ENCODE data around the gene RBM20.

RBM20 gene

DNA sequence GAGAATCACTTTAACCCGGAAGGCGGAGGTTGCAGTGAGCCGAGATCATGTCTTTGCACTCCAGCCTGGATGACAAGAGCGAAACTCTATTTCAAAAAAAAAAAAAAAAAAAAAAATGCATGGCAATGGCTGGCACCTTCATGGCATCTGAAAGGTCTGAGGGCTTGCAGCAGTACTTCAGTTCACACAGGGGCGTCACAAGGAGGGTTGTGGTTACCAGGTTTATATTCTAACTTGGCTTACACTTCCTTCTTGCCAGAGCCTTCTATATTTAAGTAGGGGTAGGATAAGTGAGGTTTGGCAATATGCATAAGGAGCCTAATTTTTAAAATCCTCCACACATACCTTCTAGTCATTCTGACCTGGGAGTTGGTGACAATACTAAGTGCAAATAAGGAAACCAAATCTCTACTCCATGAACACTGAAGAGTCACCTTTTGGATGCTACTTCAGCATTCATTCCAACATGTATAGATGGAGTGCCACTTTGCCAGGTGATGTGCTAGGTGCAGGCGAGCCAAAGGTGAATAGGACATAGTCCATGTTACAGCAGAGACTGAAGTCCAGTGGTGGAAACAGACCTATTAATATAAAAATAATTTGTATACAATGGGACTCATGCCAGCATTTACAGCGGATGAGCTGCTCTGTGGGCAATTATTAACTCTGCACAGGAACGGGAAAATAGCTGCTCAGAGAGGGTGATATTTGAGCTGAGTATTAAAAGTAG is 169.8 kb downstream of the RBM20 start:
- DNase-seq (ENCODE audit: low read depth), result no peak

DNA sequence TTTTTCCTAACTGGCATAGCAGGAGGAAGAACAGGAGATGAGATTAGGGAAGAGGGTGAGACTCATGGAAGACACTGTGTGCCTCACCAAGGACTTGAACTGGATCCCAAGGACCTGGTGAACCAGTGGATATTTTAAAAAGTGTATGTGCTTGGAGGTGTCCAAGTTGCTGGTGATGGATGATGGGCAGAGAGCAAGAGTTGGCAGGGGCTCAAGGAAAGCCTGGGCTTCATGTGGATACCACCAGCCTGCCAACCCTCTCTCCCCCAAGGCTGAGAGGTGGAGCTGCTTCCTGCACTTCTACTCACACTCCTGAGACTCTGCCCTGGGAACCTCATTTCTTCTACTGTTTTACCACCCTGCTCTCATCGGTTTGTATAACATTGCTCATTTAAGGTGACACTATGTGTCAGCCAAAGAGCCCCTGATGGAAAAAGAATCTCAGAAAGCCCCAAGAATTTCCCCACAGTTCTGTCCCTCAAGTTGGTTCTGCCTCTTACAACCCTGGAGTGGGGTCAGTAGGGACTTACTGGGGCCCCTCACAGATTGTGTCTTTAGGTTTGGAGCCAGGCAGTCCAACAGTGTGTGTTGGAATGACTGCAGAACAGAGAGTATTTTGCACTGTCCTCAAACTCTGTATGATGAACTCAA is 171.3 kb downstream of the RBM20 start:
- no peak for DNase-seq (ENCODE audit: low read depth)

DNA sequence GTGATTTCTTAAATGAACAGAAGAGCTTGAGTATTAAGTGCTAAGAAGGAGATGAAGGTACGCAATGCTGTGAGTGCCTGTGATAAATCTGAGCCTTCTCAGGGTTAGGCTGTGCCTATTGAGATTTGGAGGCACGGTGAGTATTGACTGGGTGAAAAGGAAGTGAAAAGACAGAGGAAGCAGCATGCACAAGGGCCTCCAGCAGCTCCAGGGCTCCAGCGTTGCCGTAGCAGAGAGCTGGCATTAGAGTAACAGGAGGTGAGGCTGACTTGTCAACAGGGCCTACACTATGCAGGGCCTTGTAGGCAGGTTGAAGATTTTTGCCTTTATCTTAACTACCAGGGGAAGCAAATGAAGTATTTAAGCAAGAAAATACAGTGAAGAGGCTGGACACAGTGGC is 173.5 kb downstream of the RBM20 start:
- no peak for DNase-seq (ENCODE audit: low read depth)

DNA sequence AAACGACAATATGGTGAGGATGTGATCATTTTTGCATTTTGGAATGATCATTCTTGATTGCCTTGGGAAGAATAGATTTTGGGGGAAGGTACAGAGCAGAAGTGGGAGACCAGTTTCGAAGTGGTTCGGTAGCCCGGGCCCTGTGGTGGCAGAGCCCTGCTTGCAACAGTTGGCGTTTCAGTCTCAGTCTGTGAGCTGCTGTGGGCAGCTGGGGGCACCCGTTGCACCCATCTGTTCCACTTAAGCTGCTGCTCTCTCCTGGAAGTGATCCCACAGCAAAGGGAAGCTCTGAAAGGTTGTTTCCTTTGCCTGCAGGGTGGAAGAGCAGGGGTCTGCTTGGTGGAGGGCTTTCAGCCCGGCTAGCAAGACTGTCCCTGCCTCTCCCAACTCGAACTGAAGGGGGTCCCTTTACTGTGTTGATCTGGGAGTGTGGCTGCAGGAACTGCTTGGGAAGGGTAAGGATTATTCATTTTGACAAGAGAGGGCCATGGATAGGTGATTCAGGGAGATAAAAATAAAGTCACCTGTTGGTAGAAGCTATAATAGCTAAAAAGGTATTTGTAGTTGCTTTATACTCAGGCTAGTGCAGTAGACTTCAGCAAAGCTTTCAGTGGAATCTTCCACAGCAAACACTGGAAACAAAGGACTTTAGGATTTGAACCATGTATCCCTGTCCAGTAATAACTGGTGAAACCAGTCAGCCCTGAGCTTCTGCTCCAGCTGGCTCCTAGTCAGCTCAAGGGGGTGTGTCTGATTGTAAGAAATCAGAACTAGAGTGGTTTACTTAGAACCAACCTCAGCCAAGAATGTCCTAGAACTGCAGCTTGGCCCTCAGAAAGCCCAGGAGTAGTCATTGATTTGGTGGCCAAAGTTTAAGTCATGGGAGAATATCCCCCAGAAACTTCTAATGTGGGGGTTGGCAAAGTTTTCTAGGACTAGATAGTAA is 174.4 kb downstream of the RBM20 start:
- no peak for DNase-seq (ENCODE audit: low read depth)

DNA sequence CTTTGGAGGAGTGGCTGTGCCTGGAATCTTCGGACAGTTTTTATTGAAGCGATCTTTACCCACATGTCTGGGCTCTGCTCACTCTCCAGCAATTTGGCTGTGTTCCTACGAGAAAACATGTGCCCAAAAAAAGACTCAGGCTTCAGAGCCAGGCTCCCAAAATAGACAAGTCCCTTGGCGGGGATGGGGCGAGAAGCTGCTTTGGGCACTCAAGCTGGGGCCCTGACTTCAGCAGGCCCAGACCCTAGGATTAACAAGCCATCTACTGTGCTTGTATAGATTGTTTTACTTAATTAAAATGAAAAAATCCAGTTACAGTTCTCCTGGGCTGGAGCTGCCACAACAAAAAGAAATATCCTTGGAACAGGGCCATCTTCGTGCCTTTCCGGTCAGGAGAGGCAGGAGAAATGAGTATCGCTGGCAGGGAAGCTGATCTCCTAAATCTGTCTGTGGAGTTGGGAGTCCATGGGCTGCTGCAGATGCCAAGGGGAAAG is 176.2 kb downstream of the RBM20 start:
- no peak for DNase-seq (ENCODE audit: low read depth)

DNA sequence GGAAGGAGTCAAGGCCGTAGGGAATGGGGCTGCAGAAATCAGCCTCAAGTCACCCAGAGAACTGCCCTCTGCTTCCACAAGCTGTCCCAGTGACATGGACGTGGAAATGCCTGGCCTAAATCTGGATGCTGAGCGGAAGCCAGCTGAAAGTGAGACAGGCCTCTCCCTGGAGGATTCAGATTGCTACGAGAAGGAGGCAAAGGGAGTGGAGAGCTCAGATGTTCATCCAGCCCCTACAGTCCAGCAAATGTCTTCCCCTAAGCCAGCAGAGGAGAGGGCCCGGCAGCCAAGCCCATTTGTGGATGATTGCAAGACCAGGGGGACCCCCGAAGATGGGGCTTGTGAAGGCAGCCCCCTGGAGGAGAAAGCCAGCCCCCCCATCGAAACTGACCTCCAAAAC is 177.4 kb downstream of the RBM20 start:
- DNase-seq (ENCODE audit: low read depth), result no peak

DNA sequence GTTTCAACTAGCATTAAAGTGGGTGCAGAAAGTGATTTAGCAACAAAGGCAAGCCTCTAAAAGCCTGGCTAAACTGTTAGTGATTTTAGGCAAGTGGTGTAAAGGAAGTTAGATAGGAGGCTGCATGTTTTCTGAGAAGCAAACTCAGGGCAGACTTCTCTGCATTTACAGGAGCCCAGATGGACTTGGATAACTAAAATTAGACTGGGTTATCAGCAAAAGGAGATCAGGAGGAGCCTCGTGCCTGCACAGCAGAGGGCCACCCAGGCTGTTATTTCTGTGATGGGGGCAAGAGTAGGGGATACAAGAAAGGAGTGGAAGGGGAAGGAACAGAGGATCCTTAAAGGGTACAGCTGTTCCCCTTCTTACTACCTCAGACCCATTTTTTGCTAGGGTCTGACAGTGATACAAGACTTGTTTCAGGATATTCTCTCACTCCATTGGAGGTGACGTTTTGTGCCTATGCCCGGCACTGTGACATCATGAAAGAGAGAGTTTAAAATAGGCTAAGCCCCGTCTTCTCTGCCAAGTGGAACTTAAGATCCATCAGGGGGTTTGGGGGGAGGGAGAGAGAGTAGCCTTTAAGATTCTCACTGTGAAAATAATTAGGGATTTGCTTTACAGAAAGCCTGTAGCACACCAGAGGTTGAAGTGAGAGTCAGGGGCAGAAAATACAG is 178.0 kb downstream of the RBM20 start:
- DNase-seq (ENCODE audit: low read depth), result no peak

DNA sequence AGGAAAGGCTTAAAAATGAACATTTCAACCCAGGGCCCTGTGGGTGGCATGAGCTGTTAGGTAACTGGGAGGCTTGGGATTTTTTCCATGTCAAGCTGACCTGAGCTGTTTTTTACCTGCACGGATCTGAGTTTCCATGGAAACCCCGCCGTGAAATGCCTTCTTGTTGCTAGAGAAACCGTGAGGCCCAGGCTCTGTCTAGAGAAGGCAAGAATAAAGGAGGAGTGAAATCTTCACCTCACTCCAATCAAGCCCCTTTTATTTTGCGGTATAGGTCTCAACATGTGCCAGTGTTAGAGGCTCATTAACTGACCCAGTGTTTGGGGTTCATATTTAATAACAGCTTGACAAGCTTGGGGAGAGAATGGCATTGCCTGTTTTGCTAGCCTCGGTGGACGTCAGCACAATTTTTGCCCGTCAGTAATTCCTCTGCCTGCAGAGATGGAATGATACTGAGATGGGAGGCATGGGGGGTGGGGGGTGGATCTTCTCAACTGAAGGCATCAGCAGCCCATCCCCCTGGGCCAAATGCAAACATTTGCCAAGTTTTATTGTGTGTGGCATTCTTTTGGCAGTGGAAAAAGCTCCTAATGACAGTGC is 178.7 kb downstream of the RBM20 start:
- no peak for DNase-seq (ENCODE audit: low read depth)

DNA sequence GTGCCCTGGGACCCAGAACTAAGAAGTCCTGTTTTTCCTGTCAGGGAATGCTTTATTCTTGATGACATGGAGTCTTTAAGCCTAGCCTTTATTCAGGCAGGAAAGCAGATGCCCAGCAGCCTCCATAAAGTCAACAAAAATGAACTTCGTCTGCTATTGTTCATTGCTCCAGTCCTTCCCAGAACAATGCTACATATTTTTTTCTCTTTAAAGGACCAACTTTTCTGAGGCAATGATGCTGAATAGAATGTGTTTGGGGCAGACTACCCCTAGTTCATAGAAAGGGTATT is 180.0 kb downstream of the RBM20 start:
- DNase-seq (ENCODE audit: low read depth), result no peak

DNA sequence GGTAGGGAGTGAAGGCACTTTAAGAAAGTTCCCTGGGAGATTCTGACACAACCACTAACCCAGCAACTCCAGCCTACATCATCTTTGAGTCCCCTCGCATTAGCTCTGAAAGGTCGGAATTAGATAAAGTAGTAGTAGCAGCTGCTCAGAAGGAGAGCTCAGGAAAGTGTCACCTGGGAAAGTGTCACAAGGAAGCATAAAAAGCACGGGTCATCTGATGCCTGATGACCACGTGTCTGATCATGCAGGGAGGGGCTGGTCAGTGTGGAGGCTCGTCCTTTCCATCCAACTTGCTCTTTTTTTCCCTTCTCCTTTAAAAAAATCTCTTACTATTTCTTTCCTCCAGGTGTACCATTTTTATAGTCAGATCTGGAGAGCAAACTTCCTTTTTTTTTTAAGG is 180.5 kb downstream of the RBM20 start:
- no peak for DNase-seq (ENCODE audit: low read depth)

DNA sequence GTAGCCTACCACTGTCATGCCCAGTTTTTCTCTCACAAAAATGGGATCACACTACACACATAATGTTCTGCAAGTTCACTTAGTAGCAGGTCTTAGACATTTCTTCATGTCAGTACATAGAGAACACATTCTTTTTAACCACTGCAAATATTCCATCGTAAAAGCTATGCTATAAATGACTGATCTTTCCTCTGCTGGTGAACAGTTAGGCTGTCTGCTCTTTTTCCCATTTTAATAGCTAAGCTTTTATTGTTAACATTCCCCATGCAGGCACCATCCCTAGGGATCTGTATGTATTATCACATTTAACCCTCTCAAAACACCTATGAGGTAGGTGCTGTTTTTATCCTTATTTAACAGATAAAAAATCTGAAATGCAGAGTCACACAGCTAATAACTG is 181.4 kb downstream of the RBM20 start:
- no peak for DNase-seq (ENCODE audit: low read depth)

DNA sequence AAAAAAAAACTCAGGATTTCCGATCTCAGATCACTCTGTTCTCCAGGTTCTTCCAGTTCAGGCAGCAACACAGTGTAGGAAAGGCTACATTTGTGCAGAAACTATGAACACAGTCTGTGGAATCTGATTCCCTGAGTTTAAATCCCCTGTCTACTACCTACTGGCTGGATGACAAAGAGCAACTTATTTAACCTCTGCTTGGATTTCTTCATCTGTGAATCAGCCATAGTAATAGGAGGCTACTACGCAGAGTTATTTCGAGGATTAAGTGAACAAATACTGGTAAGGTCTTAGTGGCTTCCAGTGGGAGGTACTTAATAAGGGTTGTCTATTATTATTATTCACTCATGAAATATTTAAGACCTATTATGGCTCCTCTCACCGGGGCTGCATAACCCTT is 183.3 kb downstream of the RBM20 start:
- DNase-seq (ENCODE audit: low read depth), result peak; percentile 31

DNA sequence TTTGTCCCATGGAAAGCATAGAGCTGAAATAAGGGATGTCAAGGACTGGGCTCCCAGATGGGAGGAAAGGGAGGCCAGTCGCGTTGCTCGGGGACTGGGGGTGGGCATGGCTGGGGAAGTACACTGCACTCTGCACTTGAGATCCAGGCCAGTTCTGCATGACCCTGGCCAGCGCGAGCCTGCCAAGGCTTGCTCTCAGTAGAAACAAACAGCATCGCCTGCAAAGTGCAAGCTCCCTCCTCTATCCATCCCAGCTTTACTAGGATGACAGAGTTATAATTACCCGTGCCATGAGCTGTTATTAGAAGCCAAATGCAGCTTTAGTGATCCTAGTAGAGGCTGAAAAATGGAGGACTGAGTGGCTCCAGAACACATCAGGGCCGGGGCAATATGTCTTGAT is 183.7 kb downstream of the RBM20 start:
- no peak for DNase-seq (ENCODE audit: low read depth)

DNA sequence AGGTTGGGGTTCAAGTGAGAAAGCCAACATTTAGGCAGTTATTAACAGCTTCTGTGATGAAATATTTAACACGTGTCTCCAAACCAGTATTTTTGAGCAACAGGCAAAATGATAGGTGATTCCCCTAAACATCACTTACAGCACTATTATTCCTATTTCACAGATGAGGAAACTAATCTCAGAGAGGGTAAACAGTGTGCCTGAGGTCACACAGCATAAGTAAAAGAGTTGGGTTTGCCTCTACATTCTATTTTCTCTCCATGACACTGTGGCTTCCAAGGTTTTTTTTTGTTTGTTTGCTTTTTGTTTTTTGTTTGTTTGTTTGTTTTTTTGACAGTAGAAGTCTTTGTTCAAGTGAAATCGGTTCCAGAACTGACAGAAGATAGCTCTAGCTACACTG is 184.4 kb downstream of the RBM20 start:
- DNase-seq (ENCODE audit: low read depth), result no peak

DNA sequence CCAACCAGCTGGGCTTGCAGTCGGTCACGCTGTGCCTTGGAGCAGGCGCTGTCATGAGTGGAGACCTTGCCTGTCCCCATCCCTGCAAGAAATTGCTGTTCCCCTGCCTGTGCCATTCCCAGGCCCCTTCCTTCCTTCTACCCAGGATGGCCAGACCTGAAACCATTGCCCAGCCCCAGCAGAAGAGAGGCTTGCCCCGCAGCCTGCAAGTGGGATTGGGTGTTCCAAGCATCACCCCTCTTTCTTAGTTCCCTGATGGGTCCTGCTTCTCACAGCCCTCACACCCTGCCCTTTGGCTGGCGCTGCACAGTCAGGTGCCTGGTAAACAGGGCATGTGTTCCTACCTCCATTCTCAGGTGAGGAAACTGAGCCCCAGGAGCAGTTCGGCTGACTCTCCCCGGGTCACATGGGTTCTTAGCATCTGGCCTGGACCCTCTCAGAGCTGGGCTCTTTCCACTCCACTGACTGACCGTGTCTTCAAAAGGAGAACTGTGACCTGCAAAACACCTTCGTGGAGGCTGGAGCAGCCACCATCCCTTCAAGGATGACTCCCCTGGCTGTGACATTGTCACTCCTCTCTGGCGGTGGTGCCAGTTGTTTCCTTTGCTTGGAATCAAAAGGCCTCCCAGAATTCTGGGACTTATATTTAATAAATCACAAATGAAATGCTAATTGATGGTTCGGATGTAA is 185.7 kb downstream of the RBM20 start:
- DNase-seq (ENCODE audit: low read depth), result no peak

DNA sequence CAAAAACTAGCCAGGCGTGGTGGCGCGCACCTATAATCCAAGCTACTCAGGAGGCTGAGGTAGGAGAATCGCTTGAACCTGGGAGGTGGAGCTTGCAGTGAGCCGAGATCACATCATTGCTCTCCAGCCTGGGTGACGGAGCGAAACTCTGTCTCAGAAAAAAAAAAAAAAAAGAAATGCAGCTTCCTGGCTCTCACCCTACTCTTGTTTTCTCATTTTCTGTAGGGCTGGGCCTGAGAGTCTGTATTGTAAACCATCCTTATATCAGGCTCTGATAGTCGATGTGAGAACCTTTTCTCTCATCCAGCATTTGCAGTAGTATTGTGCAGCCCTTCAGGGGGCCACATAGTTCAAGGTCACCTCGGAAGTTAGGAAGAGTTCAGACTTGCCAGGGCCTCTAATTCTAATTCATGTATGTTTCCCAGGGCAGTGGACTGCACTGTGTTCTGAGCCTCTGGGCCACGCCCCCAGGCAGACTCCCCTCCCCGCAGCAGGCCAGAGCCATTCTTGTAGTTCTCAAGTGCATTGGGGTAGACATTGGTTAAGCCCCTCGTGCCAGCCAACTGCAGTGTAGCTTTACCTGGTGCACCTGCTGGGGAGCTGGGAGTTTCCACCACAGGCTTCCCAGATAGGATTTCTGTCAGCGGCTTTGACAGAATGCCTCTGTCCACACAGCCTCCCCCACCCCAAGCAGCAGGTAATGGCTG is 189.3 kb downstream of the RBM20 start:
- DNase-seq (ENCODE audit: low read depth), result no peak

DNA sequence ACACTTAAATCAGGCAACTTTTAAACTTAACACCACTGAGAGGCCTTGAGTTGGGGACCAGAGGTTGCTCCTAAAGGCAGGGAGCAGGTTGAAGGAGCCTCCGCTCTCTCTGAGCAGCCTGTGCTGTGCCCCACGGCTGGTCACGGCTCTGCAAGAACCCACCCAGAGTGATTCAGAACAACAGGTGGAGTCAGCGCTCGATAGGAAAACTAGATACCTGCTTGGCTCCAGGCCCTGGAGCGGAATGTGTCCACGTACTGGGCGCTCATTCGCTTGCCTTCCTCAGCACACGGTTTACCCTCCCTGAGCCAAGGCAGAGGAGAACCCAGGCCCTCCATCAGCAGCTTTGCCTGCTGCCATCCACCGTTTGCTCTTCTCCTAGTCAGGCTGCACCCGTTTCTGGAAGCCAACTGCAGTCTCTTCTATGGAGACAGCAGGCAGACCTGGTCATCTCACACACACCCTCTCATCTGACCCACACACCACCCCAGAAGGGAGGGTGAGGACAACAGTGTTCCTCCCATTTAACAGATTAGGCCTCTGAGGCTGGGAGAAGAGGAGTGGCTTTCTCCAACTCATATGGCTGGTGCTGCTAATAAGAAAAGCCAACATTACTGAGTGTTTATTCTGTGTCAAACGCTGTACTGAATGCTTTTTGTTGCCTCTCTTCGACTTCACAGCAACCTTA is 189.9 kb downstream of the RBM20 start:
- no peak for DNase-seq (ENCODE audit: low read depth)

DNA sequence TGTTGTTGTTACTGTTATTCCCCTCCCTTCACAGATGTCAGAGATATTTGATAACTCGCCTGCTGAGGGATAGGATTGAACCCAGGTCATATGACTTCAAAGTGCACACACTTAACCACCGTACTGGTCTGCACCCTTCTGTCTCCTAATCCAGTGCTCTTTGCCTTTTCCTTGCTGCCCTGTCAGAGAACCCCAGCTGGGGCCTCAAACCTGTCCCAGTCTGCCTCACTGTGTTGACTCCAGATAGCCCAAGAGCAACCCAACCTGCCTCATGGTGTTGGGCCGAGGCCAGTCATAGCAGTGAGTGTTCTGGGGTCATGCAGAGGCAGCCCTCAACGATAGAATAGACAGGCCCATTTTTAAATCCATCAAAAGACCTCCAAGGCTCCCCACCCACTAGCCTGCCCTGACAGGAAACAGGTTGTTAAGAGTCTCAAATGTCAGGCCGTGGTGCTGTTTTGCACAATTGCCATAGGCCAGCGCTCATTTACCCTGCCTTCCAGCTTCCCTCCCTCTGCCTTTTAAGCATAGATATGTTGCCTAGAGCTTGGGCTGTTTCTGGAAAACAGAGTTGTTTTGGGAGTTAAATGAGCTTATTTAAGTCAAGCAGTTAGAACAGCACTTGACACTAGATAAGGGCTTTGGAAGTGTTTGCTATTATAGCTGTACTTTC is 190.6 kb downstream of the RBM20 start:
- DNase-seq (ENCODE audit: low read depth), result no peak

DNA sequence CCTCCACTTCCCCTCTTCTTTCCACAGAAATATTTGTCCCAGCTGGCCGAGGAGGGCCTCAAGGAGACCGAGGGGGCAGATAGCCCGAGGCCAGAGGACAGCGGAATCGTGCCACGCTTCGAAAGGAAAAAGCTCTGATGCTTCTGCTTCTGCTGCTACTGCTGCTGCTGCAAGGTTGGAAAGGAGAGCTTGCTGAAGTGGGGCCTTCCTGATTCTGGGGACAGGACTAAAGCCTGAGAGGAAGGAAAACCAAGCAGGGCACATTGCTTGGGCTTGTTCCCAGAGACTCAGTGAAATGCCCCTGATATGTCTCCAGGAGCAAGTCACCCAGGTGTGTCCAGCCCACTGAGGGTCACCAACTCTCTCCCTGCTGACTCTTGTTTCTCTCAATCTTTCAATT is 191.7 kb downstream of the RBM20 start:
- DNase-seq (ENCODE audit: low read depth), result no peak

DNA sequence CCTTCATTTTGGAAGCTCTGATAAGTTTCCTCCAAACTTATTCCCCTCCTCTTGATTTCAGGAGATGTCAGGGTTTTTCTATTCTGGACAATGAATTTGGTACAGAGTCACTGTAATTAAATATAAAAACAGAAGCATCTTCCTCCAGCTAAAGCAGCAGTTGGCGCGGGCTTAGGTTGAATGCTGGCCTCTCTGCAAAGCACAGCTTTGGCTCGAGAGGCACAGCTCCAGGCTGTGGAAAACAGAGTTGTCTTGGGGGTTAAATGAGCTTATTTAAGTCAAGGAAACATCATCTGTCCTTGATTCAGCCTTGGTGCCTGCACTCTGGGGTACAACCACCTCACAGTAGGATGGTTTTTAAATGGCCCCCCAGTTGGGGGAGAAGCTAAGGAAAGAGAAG is 192.6 kb downstream of the RBM20 start:
- no peak for DNase-seq (ENCODE audit: low read depth)

All from non-pigmented ciliary epithelial cell (primary cell).